ENCODE measurements around the gene MRTFA. TPM values are rescaled to one million over a fixed set of nuclear protein-coding genes. Genes with fewer than 3 reads are reported as not detected.

MRTFA gene
- total RNA-seq, 4 donors from 2014 or later, result 45.5 to 90.2 (median 78.3) TPM

DNA sequence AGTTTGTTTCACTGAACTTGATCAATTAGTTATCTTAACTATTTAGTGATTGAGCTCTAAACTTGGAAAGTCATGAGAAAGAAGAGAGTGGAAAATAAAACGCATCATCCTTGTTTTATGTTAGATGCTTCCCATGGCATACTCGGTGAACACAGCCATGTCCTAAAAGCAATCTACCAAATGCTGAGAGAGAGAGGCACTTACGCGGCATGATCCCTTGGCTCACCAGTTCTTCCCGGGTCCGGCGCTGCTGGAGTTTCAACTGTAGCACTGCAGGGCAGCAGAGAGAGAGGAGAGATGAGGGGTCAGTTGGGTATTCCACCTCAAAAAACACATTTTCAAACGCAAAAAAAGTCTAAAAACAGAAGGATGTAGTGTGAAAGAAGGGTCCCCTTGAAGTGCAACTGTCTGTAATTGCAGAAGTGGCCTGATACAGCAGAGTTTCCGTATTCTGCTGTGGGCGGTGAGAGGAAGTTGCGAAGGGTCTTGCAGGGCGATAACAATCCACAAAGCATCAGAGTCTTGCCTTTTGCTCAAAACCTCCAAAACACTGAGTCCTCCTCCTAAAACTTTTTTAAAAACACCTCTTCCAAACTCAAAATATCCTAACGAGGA lies 173.4 kb downstream of the MRTFA start:
- ATAC-seq, result no peak
- Histone ChIP-seq H3K9me3 (no peaks in the 10 kb centered on the region), H3K36me3 (peaks cover 0 to 28% of the 10 kb centered on the region in 2 donors), H3K27me3 (no peaks in the 10 kb centered on the region), H3K27ac (peak overlapping the region in 1 of 4 donors; percentile 17), H3K4me3 (peak overlapping the region in 1 of 2 donors; percentile 3), H3K4me1 (peaks cover 0 to under 1% (median 0%) of the 10 kb centered on the region in 3 donors)
- TF ChIP-seq POLR2A (IDR thresholded peaks at IDR 0.05) (peak in 1 of 2 donors; percentile 18), EP300 (IDR thresholded peaks at IDR 0.05) (no peak)
- WGBS, 2 donors (ENCODE audit: low coverage in 1 of 2), result 73 to 87% methylated on average over 11 to 13 of the region's 13 CpGs

- peaks cover 0 to 28% of the 10 kb centered on the region in 2 donors for H3K36me3 ChIP-seq
- WGBS, 2 donors (ENCODE audit: low coverage in 1 of 2), result 66 to 78% methylated on average over 2 to 7 of the region's 7 CpGs
- no peaks in the 10 kb centered on the region for H3K9me3 ChIP-seq
- TF ChIP-seq EP300 (IDR thresholded peaks at IDR 0.05) (no peak), POLR2AphosphoS5 (IDR thresholded peaks at IDR 0.05) (no peak), POLR2A (IDR thresholded peaks at IDR 0.05) (no peak)
- TF ChIP-seq, protein P1, sequence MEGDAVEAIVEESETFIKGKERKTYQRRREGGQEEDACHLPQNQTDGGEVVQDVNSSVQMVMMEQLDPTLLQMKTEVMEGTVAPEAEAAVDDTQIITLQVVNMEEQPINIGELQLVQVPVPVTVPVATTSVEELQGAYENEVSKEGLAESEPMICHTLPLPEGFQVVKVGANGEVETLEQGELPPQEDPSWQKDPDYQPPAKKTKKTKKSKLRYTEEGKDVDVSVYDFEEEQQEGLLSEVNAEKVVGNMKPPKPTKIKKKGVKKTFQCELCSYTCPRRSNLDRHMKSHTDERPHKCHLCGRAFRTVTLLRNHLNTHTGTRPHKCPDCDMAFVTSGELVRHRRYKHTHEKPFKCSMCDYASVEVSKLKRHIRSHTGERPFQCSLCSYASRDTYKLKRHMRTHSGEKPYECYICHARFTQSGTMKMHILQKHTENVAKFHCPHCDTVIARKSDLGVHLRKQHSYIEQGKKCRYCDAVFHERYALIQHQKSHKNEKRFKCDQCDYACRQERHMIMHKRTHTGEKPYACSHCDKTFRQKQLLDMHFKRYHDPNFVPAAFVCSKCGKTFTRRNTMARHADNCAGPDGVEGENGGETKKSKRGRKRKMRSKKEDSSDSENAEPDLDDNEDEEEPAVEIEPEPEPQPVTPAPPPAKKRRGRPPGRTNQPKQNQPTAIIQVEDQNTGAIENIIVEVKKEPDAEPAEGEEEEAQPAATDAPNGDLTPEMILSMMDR (IDR thresholded peaks at IDR 0.05), result no peak
- no peak for ATAC-seq
- H3K4me1 ChIP-seq, result no peaks in the 10 kb centered on the region
- H3K4me3 ChIP-seq, result peak overlapping the region in 1 of 2 donors; percentile 3
- H3K27me3 ChIP-seq, result no peaks in the 10 kb centered on the region
- H3K27ac ChIP-seq, result no peak overlapping the region
Measured at GRCh38 chr22:40462195-40462984, 174.1 kb downstream of the MRTFA start.

DNA sequence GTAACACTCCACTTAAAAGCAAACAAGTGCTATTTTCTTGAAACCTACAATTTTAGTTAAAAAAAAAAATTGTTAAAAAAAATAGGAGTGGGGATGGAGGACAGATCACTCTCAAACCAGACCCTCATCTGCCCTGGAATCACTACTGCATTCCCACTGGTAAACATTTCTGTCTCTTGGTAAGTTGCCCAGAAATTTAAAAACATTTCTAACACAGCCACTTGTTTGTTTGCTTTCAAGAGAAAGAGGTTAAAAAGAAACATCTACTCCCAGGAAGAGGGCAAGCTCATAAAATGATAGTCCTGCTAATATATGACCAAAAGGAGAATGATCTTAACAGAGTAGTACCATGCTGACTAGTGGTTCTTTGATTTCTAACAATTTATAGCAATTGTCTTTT lies 182.8 kb downstream of the MRTFA start:
- Histone ChIP-seq H3K27ac (no peak overlapping the region), H3K27me3 (no peaks in the 10 kb centered on the region), H3K9me3 (no peaks in the 10 kb centered on the region), H3K36me3 (no peaks in the 10 kb centered on the region), H3K4me3 (no peak overlapping the region), H3K4me1 (peaks cover 0 to 47% (median 12%) of the 10 kb centered on the region in 3 donors)
- ATAC-seq, result no peak
- TF ChIP-seq POLR2AphosphoS5 (IDR thresholded peaks at IDR 0.05) (no peak), EP300 (IDR thresholded peaks at IDR 0.05) (no peak), POLR2A (IDR thresholded peaks at IDR 0.05) (no peak)
- TF ChIP-seq, protein P1 (IDR thresholded peaks at IDR 0.05), result no peak

DNA sequence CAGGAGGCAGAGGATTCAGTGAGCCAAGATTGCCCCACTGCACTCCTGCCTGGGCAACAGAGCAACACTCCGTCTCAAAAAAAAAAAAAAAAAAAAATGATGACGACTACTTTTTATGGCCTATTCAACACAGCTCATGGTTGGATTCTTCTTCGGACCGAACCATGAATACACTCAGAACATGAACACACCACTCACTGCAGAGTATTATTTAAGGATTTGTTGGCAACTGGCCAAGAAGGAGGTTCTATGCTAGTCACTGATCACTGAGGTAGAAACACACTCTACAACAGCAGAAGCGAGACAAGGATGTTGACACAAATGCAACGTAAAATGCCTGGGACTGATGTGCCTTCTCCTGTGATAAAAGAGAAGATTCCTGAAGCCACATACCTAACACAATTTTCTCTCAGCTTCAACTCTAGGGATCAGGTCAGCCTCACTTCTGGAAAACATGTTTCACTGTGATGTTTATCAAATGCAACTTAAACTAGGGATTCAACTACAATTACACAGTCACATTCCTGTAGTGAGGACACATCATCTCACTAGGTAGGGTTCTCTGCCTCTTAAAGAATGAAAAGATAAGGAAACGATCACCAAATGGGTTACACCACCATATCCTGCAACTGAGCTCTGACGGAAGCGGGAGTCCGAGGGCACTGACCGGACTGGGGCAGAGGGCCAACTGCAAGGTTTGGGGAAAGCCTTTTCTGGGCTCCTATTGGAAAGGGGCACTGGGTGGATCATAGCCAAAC lies 183.6 kb downstream of the MRTFA start:
- peaks cover 0 to 55% (median 12%) of the 10 kb centered on the region in 3 donors for H3K4me1 ChIP-seq
- 86 to 89% methylated on average over 6 to 8 of the region's 11 CpGs for WGBS, 2 donors (ENCODE audit: low coverage in 1 of 2)
- ATAC-seq, result no peak

DNA sequence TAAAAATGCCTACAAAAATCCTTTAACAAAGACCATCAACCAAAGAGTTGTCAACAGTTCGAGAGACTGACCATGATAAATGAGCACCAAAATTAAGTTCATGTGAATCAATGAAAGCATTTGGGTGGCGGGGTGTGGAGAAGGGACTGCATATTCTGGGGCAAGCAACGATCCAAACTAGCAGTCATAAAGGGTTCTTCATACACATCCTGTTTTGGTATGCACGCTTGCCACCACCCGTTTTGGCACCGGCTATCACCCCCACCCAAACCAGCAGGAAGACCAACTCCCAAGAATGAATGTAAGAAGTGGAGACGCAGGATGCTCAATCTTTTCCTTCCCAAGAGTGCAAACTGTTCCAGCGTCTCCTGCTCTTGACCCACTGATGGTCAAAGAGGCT lies 185.3 kb downstream of the MRTFA start:
- TF ChIP-seq, protein P1 (IDR thresholded peaks at IDR 0.05), result no peak
- TF ChIP-seq POLR2A (IDR thresholded peaks at IDR 0.05) (no peak), EP300 (IDR thresholded peaks at IDR 0.05) (no peak), POLR2AphosphoS5 (IDR thresholded peaks at IDR 0.05) (no peak)
- Histone ChIP-seq H3K9me3 (no peaks in the 10 kb centered on the region), H3K36me3 (no peaks in the 10 kb centered on the region), H3K27ac (no peak overlapping the region), H3K27me3 (no peaks in the 10 kb centered on the region), H3K4me3 (no peak overlapping the region), H3K4me1 (peaks cover 0 to 65% (median 12%) of the 10 kb centered on the region in 3 donors)
- WGBS, 2 donors (ENCODE audit: low coverage in 1 of 2), result 44 to 57% methylated on average over 7 to 8 of the region's 8 CpGs
- ATAC-seq, result no peak

More for the DNA sequence above, 183.6 kb downstream of the MRTFA start:
- no peak overlapping the region for H3K27ac ChIP-seq
- no peaks in the 10 kb centered on the region for H3K36me3 ChIP-seq
- TF ChIP-seq POLR2AphosphoS5 (IDR thresholded peaks at IDR 0.05) (no peak), POLR2A (IDR thresholded peaks at IDR 0.05) (no peak), EP300 (IDR thresholded peaks at IDR 0.05) (no peak)
- TF ChIP-seq, protein P1 (IDR thresholded peaks at IDR 0.05), result no peak
- H3K9me3 ChIP-seq, result no peaks in the 10 kb centered on the region
- no peak overlapping the region for H3K4me3 ChIP-seq
- no peaks in the 10 kb centered on the region for H3K27me3 ChIP-seq
